DOHH2 (cell line): ENCODE measurements around the gene TM4SF4.

Experiments used
- H3F3A ChIP-seq: fragments of 200-600 bp; sonication (generic), shearing (Covaris generic); 2 replicates; pipeline ENCODE4 v1.6.0; 2016; ENCODE audit warnings: antibody characterized with exemption, mild to moderate bottlenecking; ENCODE audit not compliant: control insufficient read depth, insufficient read depth
- H3K27ac ChIP-seq: fragments of 200-600 bp; sonication (generic); 2 replicates; pipeline ENCODE4 v1.5.1; 2014; ENCODE audit warnings: low read depth, mild to moderate bottlenecking, low read length, moderate library complexity
- H3K27me3 ChIP-seq: fragments of 200-600 bp; sonication (generic); 2 replicates; pipeline ENCODE4 v1.6.1; 2014; ENCODE audit warnings: mild to moderate bottlenecking, low read length, mixed read lengths; ENCODE audit not compliant: control insufficient read depth
- H3K36me3 ChIP-seq: fragments of 200-600 bp; sonication (generic); 2 replicates; pipeline ENCODE4 v1.6.1; 2014; ENCODE audit warnings: mild to moderate bottlenecking, low read length, moderate library complexity, mixed read lengths; ENCODE audit not compliant: control insufficient read depth
- H3K4me1 ChIP-seq: fragments of 200-600 bp; sonication (generic); 2 replicates; pipeline ENCODE4 v1.6.1; 2014; ENCODE audit warnings: mild to moderate bottlenecking, low read length, mixed read lengths; ENCODE audit not compliant: control insufficient read depth
- H3K4me2 ChIP-seq: fragments of 200-600 bp; sonication (generic); 2 replicates; pipeline ENCODE4 v1.6.0; 2014; ENCODE audit warnings: mild to moderate bottlenecking, low read length, moderate library complexity
- H3K4me3 ChIP-seq: fragments of 200-600 bp; sonication (generic); 2 replicates; pipeline ENCODE4 v1.5.1; 2014; ENCODE audit warnings: mild to moderate bottlenecking, low read length, mixed read lengths
- H3K79me2 ChIP-seq: fragments of 200-600 bp; sonication (generic); 2 replicates; pipeline ENCODE4 v1.6.1; 2014; ENCODE audit warnings: mild to moderate bottlenecking, low read length, mixed read lengths; ENCODE audit not compliant: control insufficient read depth
- H3K9me2 ChIP-seq: fragments of 200-600 bp; sonication (generic); replicated peaks from 2 replicates; pipeline ENCODE4 v1.6.1; 2014; ENCODE audit warnings: mild to moderate bottlenecking, low read length, mixed read lengths; ENCODE audit not compliant: control insufficient read depth
- H3K9me3 ChIP-seq: fragments of 200-600 bp; sonication (generic); 2 replicates; pipeline ENCODE4 v1.6.1; 2014; ENCODE audit warnings: antibody characterized with exemption, low read length, mixed read lengths; ENCODE audit not compliant: control insufficient read depth, insufficient read depth
- H4K20me1 ChIP-seq: fragments of 200-600 bp; sonication (generic); 2 replicates; pipeline ENCODE4 v1.6.0; 2014; ENCODE audit warnings: low read depth, mild to moderate bottlenecking, antibody characterized with exemption, low read length, moderate library complexity; ENCODE audit not compliant: control insufficient read depth, insufficient read depth
- CTCF ChIP-seq: fragments of 200-600 bp; sonication (generic); IDR thresholded peaks from one replicate; pipeline ENCODE4 v1.5.1; 2014; ENCODE audit warnings: antibody characterized with exemption, mild to moderate bottlenecking, low read depth, low read length; ENCODE audit not compliant: poor library complexity, severe bottlenecking
- EZH2phosphoT487 ChIP-seq: fragments of 200-600 bp; sonication (generic); IDR thresholded peaks from 2 replicates; pipeline ENCODE4 v1.6.1; 2017; ENCODE audit warnings: borderline replicate concordance, mild to moderate bottlenecking, antibody characterized with exemption, low read length, moderate library complexity, mixed read lengths

TM4SF4 gene

GRCh38 chr3:149437286-149437685, 37.2 kb upstream of the TM4SF4 start:
- H3K79me2 ChIP-seq = no peaks in the 10 kb centered on the region
- no peak overlapping the region for H3K27ac ChIP-seq
- H3F3A ChIP-seq = no peaks in the 10 kb centered on the region
- no peaks in the 10 kb centered on the region for H3K9me2 ChIP-seq
- H4K20me1 ChIP-seq = no peaks in the 10 kb centered on the region
- no peaks in the 10 kb centered on the region for H3K27me3 ChIP-seq
- H3K4me3 ChIP-seq = no peak overlapping the region
- no peaks in the 10 kb centered on the region for H3K9me3 ChIP-seq
- H3K36me3 ChIP-seq = no peaks in the 10 kb centered on the region
- no peak for TF ChIP-seq EZH2phosphoT487
- TF ChIP-seq CTCF = no peak
- H3K4me2 ChIP-seq = no peak overlapping the region
- H3K4me1 ChIP-seq = no peaks in the 10 kb centered on the region

- no peak overlapping the region for H3K27ac ChIP-seq
- no peak overlapping the region for H3K4me2 ChIP-seq
- H3K4me1 ChIP-seq = no peaks in the 10 kb centered on the region
- H4K20me1 ChIP-seq = no peaks in the 10 kb centered on the region
- H3K9me2 ChIP-seq = no peaks in the 10 kb centered on the region
- H3K27me3 ChIP-seq = no peaks in the 10 kb centered on the region
- no peaks in the 10 kb centered on the region for H3F3A ChIP-seq
- H3K79me2 ChIP-seq = no peaks in the 10 kb centered on the region
- no peaks in the 10 kb centered on the region for H3K36me3 ChIP-seq
- H3K9me3 ChIP-seq = no peaks in the 10 kb centered on the region
- H3K4me3 ChIP-seq = no peak overlapping the region
- TF ChIP-seq EZH2phosphoT487 (no peak), CTCF (no peak)
Observed at GRCh38 chr3:149437710-149438109, 36.8 kb upstream of the TM4SF4 start.

- TF ChIP-seq EZH2phosphoT487 (no peak), CTCF (no peak)
- H3K4me1 ChIP-seq = no peaks in the 10 kb centered on the region
- no peaks in the 10 kb centered on the region for H3K27me3 ChIP-seq
- no peaks in the 10 kb centered on the region for H3K9me2 ChIP-seq
- no peak overlapping the region for H3K27ac ChIP-seq
- H3K4me3 ChIP-seq = no peak overlapping the region
- no peaks in the 10 kb centered on the region for H3K36me3 ChIP-seq
- H3K9me3 ChIP-seq = no peaks in the 10 kb centered on the region
- H3K4me2 ChIP-seq = no peak overlapping the region
- H4K20me1 ChIP-seq = no peaks in the 10 kb centered on the region
- H3K79me2 ChIP-seq = no peaks in the 10 kb centered on the region
- H3F3A ChIP-seq = no peaks in the 10 kb centered on the region
Observed at GRCh38 chr3:149438981-149439380, 35.5 kb upstream of the TM4SF4 start.

GRCh38 chr3:149441642-149442041, 32.9 kb upstream of the TM4SF4 start:
- Histone ChIP-seq H3K36me3 (no peaks in the 10 kb centered on the region), H3K79me2 (no peaks in the 10 kb centered on the region), H3F3A (no peaks in the 10 kb centered on the region), H3K27ac (no peak overlapping the region), H3K9me3 (no peaks in the 10 kb centered on the region), H3K4me3 (no peak overlapping the region), H3K4me1 (no peaks in the 10 kb centered on the region), H4K20me1 (no peaks in the 10 kb centered on the region), H3K9me2 (no peaks in the 10 kb centered on the region), H3K27me3 (no peaks in the 10 kb centered on the region), H3K4me2 (no peak overlapping the region)
- TF ChIP-seq EZH2phosphoT487 (no peak), CTCF (no peak)
